ENCODE data around the gene DCBLD2. TPM values are rescaled to one million over a fixed set of nuclear protein-coding genes. Genes with fewer than 3 reads are reported as not detected.

DCBLD2 gene
- total and polyA plus RNA-seq, 9 of the 15 experiments (the other 6 are each of a cell fraction or from before 2014, with no cell fraction given): 2.7 to 14.6 (median 7.4) TPM

DNA sequence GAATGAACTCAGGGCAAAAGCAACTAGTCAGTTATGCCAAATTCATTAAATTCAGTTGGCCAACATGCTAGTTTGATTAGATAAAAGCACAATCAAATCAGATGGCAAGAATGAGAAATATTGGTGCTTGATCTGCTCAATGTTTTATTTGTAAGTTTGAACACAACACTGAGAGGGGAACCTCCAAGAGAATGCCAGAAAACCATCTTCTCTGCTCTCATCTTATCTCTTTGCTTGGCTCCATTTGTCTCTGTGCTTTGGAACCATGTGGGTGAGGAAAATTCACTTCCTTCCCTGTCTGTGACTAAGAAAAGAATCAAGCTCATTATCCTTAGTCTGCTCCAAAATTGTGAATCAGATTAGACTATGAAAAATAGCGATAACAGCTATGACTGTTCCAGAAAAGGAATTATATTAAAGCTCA lies 43.6 kb upstream of the DCBLD2 start:
- Histone ChIP-seq H3K27me3 (ENCODE audit: control insufficient read depth in 2 of 2, insufficient read depth in 2 of 2, low read length in 2 of 2) (no peaks in the 10 kb centered on the region), H3K4me1 (replicated peaks in 1 of 2; ENCODE audit: control insufficient read depth in 2 of 2, insufficient read depth in 2 of 2, low read length in 2 of 2) (no peaks in the 10 kb centered on the region; a peak in 1 of 5 replicates), H3K9me3 (replicated peaks; ENCODE audit: control insufficient read depth, insufficient read depth, low read depth, low read length) (no peaks in the 10 kb centered on the region), H2AFZ (ENCODE audit: low read depth, low read length) (no peak overlapping the region), H3K79me2 (ENCODE audit: control insufficient read depth, insufficient read depth, low read length) (no peaks in the 10 kb centered on the region), H3K9me1 (ENCODE audit: control insufficient read depth, insufficient read depth, low read length) (no peaks in the 10 kb centered on the region), H3K27ac (ENCODE audit: extremely low read depth, low read depth, low read length) (no peak overlapping the region), H3K4me2 (ENCODE audit: insufficient read depth, low read length) (no peak overlapping the region), H4K20me1 (replicated peaks; ENCODE audit: control insufficient read depth, insufficient read depth, low read length) (no peaks in the 10 kb centered on the region), H3K9ac (ENCODE audit: insufficient read depth in 1 of 2, low read depth in 2 of 2, low read length in 2 of 2) (no peak overlapping the region), H3K36me3 (ENCODE audit: control insufficient read depth, insufficient read depth, low read length) (no peaks in the 10 kb centered on the region), H3K4me3 (no peak overlapping the region)
- ATAC-seq (no peak), FAIRE-seq (no peak), DNase-seq (ENCODE audit: extremely low read depth in 1 of 4, low spot score in 3 of 4) (no peak)
- in situ Hi-C loops (cut with MboI) (no loop called here), intact Hi-C loops (cut with micrococcal nuclease) (no loop called here)
- no TSS peak for BruUV-seq (replicated peaks)
- POLR2A ChIA-PET: no interaction called here
- CTCF ChIA-PET (ENCODE audit: low intra/inter-chr PET ratio): no interaction called here
- 0% methylated on average over 1 of the region's 1 CpG for WGBS (ENCODE audit: insufficient coverage, low coverage, missing lambda C conversion rate)
- no peak for TF ChIP-seq MAFK (IDR thresholded peaks at IDR 0.05; ENCODE audit: low read length)
- TF ChIP-seq SMAD1 (IDR thresholded peaks at IDR 0.05; ENCODE audit: low read depth, low read length, partially characterized antibody): no peak
- no peak for TF ChIP-seq CHCHD3 (CRISPR knock-in tag; IDR thresholded peaks at IDR 0.05)
- TF ChIP-seq E2F6 (IDR thresholded peaks at IDR 0.05; ENCODE audit: borderline replicate concordance in 1 of 2, extremely low read depth in 1 of 2, insufficient read depth in 1 of 2, insufficient read length in 1 of 2, low read depth in 1 of 2, low read length in 1 of 2, poor library complexity in 1 of 2, severe bottlenecking in 1 of 2): no peak
- no peak for TF ChIP-seq HSF4 (CRISPR knock-in tag; IDR thresholded peaks at IDR 0.05; ENCODE audit: borderline replicate concordance)
- TF ChIP-seq SOX6 (IDR thresholded peaks at IDR 0.05): no peak
- TF ChIP-seq XRCC3 (IDR thresholded peaks at IDR 0.05): no peak
- TF ChIP-seq SETDB1 (IDR thresholded peaks at IDR 0.05; ENCODE audit: low read length): no peak
- TF ChIP-seq HNRNPK (IDR thresholded peaks at IDR 0.05; ENCODE audit: low read depth, low read length, poor library complexity, severe bottlenecking): no peak
- no peak for TF ChIP-seq NONO (IDR thresholded peaks at IDR 0.05; ENCODE audit: low read depth in 2 of 2, low read length in 1 of 2)
- no peak for TF ChIP-seq NR3C1 (CRISPR knock-in tag; IDR thresholded peaks at IDR 0.05)
- no peak for TF ChIP-seq SIN3A (IDR thresholded peaks at IDR 0.05; ENCODE audit: borderline replicate concordance in 2 of 2, control insufficient read depth in 1 of 2, low read depth in 2 of 2, low read length in 2 of 2)
- no peak for TF ChIP-seq NBN (IDR thresholded peaks at IDR 0.05; ENCODE audit: low read depth)
- TF ChIP-seq CEBPZ (IDR thresholded peaks at IDR 0.05; ENCODE audit: borderline replicate concordance, low read depth, low read length): no peak
